SK-N-SH (cell line): ENCODE measurements around the gene TADA3. TPM values are rescaled to one million over a fixed set of nuclear protein-coding genes. Genes with fewer than 3 reads are reported as not detected.

ENCODE experiments used
- CTCF ChIA-PET: fragments of 300-600, 350-600 bp; formaldehyde crosslinking; extraction: SDS; loops from one replicate; lab custom pipeline; 2021; lab: Yijun Ruan, JAX
- POLR2A ChIA-PET: fragments of 350-600 bp; sonication (Branson Sonifier 250); formaldehyde crosslinking; extraction: SDS; loops from one replicate; lab custom pipeline; 2020; ENCODE audit warnings: antibody characterized with exemption, inconsistent platforms; lab: Yijun Ruan, JAX
- DNase-seq: peaks from one replicate; pipeline ENCODE4 v3.0.0; 2012
- H2AFZ ChIP-seq: fragments of 200-600 bp; sonication (generic); 2 replicates; pipeline ENCODE4 v1.8.1; 2016; ENCODE audit warnings: antibody characterized with exemption, mild to moderate bottlenecking, low read depth
- H3F3A ChIP-seq: fragments of 200-600 bp; sonication (generic); replicated peaks from 2 replicates; pipeline ENCODE3; 2016; ENCODE audit warnings: antibody characterized with exemption, mild to moderate bottlenecking; ENCODE audit not compliant: insufficient read depth
- H3K27ac ChIP-seq, 2 experiments: fragments of 200-500 bp in 1 of 2; fragments of 200-600 bp in 1 of 2; sonication (Bioruptor generic) in 1 of 2; sonication (generic), shearing (Covaris generic) in 1 of 2; 2 replicates each; pipeline versions ENCODE4 v1.5.1 to v1.6.1; 2014 to 2016; ENCODE audit warnings: low read depth in 2 of 2, inconsistent platforms in 1 of 2, low read length in 1 of 2, mild to moderate bottlenecking in 1 of 2, mixed read lengths in 1 of 2
- H3K27me3 ChIP-seq: fragments of 200-600 bp; sonication (generic), shearing (Covaris generic); 2 replicates; pipeline ENCODE4 v1.6.1; 2016; ENCODE audit warnings: mixed run types; ENCODE audit not compliant: insufficient read depth
- H3K36me3 ChIP-seq, 2 experiments: fragments of 200-500 bp in 1 of 2; fragments of 200-600 bp in 1 of 2; sonication (Bioruptor generic) in 1 of 2; sonication (generic) in 1 of 2; replicated peaks in 1 of 2; 2 replicates each; pipeline versions ENCODE3 to v1.5.1; 2014 to 2016; ENCODE audit warnings: low read length in 1 of 2, mild to moderate bottlenecking in 1 of 2; ENCODE audit not compliant: insufficient read depth in 2 of 2, control insufficient read depth in 1 of 2
- H3K4me1 ChIP-seq, 2 experiments: fragments of 200-500 bp in 1 of 2; fragments of 200-600 bp in 1 of 2; sonication (Bioruptor generic) in 1 of 2; sonication (generic), shearing (Covaris generic) in 1 of 2; 2 replicates each; pipeline versions ENCODE4 v1.5.1 to v1.6.1; 2014 to 2016; ENCODE audit warnings: low read depth in 1 of 2, low read length in 1 of 2, mixed run types in 1 of 2; ENCODE audit not compliant: insufficient read depth in 2 of 2, control insufficient read depth in 1 of 2
- H3K4me2 ChIP-seq: fragments of 200-600 bp; sonication (generic), shearing (Covaris generic); 2 replicates; pipeline ENCODE4 v1.6.1; 2017; ENCODE audit warnings: mixed run types
- H3K4me3 ChIP-seq, 2 experiments: fragments of 200-500 bp in 1 of 2; fragments of 200-600 bp in 1 of 2; sonication (Bioruptor generic) in 1 of 2; sonication (generic), shearing (Covaris generic) in 1 of 2; 2 replicates each; pipeline versions ENCODE4 v1.5.1 to v1.8.1; 2014 to 2016; ENCODE audit warnings: low read depth in 2 of 2, inconsistent platforms in 1 of 2, low read length in 1 of 2, mild to moderate bottlenecking in 1 of 2, mixed read lengths in 1 of 2, moderate library complexity in 1 of 2
- H3K79me2 ChIP-seq: fragments of 200-600 bp; sonication (generic); 2 replicates; pipeline ENCODE4 v1.8.1; 2017; ENCODE audit warnings: mild to moderate bottlenecking; ENCODE audit not compliant: insufficient read depth
- H3K9ac ChIP-seq: fragments of 200-600 bp; sonication (generic); 2 replicates; pipeline ENCODE4 v1.6.1; 2017; ENCODE audit warnings: mixed run types
- H3K9me2 ChIP-seq: fragments of 200-600 bp; sonication (generic); 2 replicates; pipeline ENCODE4 v1.6.1; 2017; ENCODE audit warnings: mixed run types
- H3K9me3 ChIP-seq: fragments of 200-600 bp; sonication (generic); 2 replicates; pipeline ENCODE4 v1.6.1; 2017; ENCODE audit warnings: mixed run types, mild to moderate bottlenecking, moderate library complexity
- H4K20me1 ChIP-seq: fragments of 200-600 bp; sonication (generic); 2 replicates; pipeline ENCODE4 v1.6.1; 2017; ENCODE audit warnings: mild to moderate bottlenecking, mixed run types; ENCODE audit not compliant: insufficient read depth
- EP300 ChIP-seq, 2 experiments: IDR thresholded peaks; 2 replicates each; pipeline versions ENCODE4 v1.4.0 to v1.6.1; 2012; ENCODE audit warnings: borderline replicate concordance in 1 of 2, low read depth in 1 of 2, low read length in 1 of 2
- FOSL2 ChIP-seq: IDR thresholded peaks from 2 replicates; pipeline ENCODE4 v1.4.0; 2012; ENCODE audit warnings: low read depth, mild to moderate bottlenecking, moderate library complexity, borderline replicate concordance
- FOXJ3 ChIP-seq: sonication (generic); formaldehyde crosslinking; IDR thresholded peaks from 2 replicates; pipeline ENCODE4 v1.5.1; 2020; ENCODE audit warnings: mild to moderate bottlenecking, missing genetic modification reagents
- JUND ChIP-seq: IDR thresholded peaks from 2 replicates; pipeline ENCODE4 v1.4.0; 2012
- MXI1 ChIP-seq: IDR thresholded peaks from 2 replicates; pipeline ENCODE4 v1.6.1; 2012; ENCODE audit warnings: mild to moderate bottlenecking, low read depth, low read length, improper control_type of control experiment
- NRF1 ChIP-seq: IDR thresholded peaks from 2 replicates; pipeline ENCODE4 v1.6.1; 2012; ENCODE audit warnings: low read depth, mild to moderate bottlenecking, low read length
- PBX3 ChIP-seq: IDR thresholded peaks from 2 replicates; pipeline ENCODE4; 2012
- POLR2AphosphoS5 ChIP-seq: IDR thresholded peaks from 2 replicates; pipeline ENCODE4 v1.6.1; 2012; ENCODE audit warnings: low read depth, low read length
- RAD21 ChIP-seq: IDR thresholded peaks from 2 replicates; pipeline ENCODE4 v1.6.1; 2012; ENCODE audit warnings: mild to moderate bottlenecking, low read length
- SIN3A ChIP-seq: IDR thresholded peaks from 2 replicates; pipeline ENCODE4 v1.6.1; 2012; ENCODE audit warnings: low read depth, mild to moderate bottlenecking, low read length, moderate library complexity, borderline replicate concordance
- SMC3 ChIP-seq: IDR thresholded peaks from 2 replicates; pipeline ENCODE4 v1.6.1; 2012; ENCODE audit warnings: low read depth, low read length, improper control_type of control experiment
- TCF12 ChIP-seq: IDR thresholded peaks from 2 replicates; pipeline ENCODE4 v1.4.0; 2012
- TEAD4 ChIP-seq: IDR thresholded peaks from 2 replicates; pipeline ENCODE4 v1.4.0; 2012; ENCODE audit warnings: mild to moderate bottlenecking, borderline replicate concordance; ENCODE audit not compliant: insufficient read depth
- ZBTB33 ChIP-seq: IDR thresholded peaks from 2 replicates; pipeline ENCODE4 v1.4.0; 2012; ENCODE audit warnings: low read depth, borderline replicate concordance
- WGBS: methylation state at CpG from one replicate; pipeline ENCODE4 v1.1.6; 2017; ENCODE audit warnings: low lambda C conversion rate; 5-methylcytosine and 5-hydroxymethylcytosine counted together
- polyA plus RNA-seq, 3 experiments: library from polyadenylated mRNA; depleted of rRNA; stranded (reverse); fragments of >200 nt; gene quantifications; 2 replicates each; pipeline ENCODE4 v1.2.3, GENCODE V29; 2012
- TF ChIP-seq, protein P1 (sequence below): IDR thresholded peaks from 2 replicates; pipeline ENCODE4 v1.4.0; 2012; ENCODE audit warnings: low read depth, borderline replicate concordance
- TF ChIP-seq, protein P2 (sequence below): fragments of 200-600 bp; sonication (generic); IDR thresholded peaks from 2 replicates; pipeline ENCODE4 v1.6.1; 2017; ENCODE audit warnings: antibody characterized with exemption, mild to moderate bottlenecking, moderate library complexity
- TF ChIP-seq, protein P3 (sequence below): fragments of 150-350 bp; IDR thresholded peaks from 2 replicates; pipeline ENCODE4 v1.6.1; 2016; ENCODE audit warnings: mild to moderate bottlenecking, low read depth, low read length

Gene TADA3
- polyA plus RNA-seq, 1 of the 3 experiments (the other 2 are of a cell fraction): 102 TPM

GRCh38 chr3:9808345-9809037 lies 16.2 kb upstream of the TADA3 start:
- Histone ChIP-seq H3K27me3 (no peaks in the 10 kb centered on the region), H2AFZ (no peak overlapping the region), H3K4me3 (no peak overlapping the region), H3K9me3 (no peaks in the 10 kb centered on the region), H3K9ac (no peak overlapping the region), H3K79me2 (0 out of 2 replicates have a peak, but pooled peaks cover 6% of the 10 kb centered on the region), H3K4me2 (no peak overlapping the region), H3K9me2 (no peaks in the 10 kb centered on the region), H3K27ac (peak overlapping the region; percentile 76 to 85), H3K4me1 (peaks cover 3 to 20% of the 10 kb centered on the region in 2 experiments; a peak in 1 of 4 replicates), H3K36me3 (peaks cover 33 to 46% of the 10 kb centered on the region in 2 experiments), H3F3A (peaks cover 42% of the 10 kb centered on the region), H4K20me1 (no peaks in the 10 kb centered on the region)
- DNase-seq: peak; percentile 72
- CTCF ChIA-PET: interaction anchor here (0.8 to 1.7 kb wide), 7 partner anchors 7 to 76 kb away, joined by 3 to 4 read pairs (median 3); partner anchors contain the start of gene ARPC4
- 88% methylated on average over 5 of the region's 7 CpGs for WGBS
- TF ChIP-seq POLR2AphosphoS5 (peak; percentile 5; the same call in 1 of the 2 replicates), MXI1 (no peak), NRF1 (no peak), RAD21 (peak; percentile 19; the same call in 1 of the 2 replicates), PBX3 (0 out of 2 replicates have a peak, but pooled peaks have one; percentile 19), TCF12 (peak; percentile 10; the same call in 1 of the 2 replicates), SMC3 (no peak)
- TF ChIP-seq, protein P1, sequence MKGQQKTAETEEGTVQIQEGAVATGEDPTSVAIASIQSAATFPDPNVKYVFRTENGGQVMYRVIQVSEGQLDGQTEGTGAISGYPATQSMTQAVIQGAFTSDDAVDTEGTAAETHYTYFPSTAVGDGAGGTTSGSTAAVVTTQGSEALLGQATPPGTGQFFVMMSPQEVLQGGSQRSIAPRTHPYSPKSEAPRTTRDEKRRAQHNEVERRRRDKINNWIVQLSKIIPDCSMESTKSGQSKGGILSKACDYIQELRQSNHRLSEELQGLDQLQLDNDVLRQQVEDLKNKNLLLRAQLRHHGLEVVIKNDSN: no peak
- TF ChIP-seq, protein P2, sequence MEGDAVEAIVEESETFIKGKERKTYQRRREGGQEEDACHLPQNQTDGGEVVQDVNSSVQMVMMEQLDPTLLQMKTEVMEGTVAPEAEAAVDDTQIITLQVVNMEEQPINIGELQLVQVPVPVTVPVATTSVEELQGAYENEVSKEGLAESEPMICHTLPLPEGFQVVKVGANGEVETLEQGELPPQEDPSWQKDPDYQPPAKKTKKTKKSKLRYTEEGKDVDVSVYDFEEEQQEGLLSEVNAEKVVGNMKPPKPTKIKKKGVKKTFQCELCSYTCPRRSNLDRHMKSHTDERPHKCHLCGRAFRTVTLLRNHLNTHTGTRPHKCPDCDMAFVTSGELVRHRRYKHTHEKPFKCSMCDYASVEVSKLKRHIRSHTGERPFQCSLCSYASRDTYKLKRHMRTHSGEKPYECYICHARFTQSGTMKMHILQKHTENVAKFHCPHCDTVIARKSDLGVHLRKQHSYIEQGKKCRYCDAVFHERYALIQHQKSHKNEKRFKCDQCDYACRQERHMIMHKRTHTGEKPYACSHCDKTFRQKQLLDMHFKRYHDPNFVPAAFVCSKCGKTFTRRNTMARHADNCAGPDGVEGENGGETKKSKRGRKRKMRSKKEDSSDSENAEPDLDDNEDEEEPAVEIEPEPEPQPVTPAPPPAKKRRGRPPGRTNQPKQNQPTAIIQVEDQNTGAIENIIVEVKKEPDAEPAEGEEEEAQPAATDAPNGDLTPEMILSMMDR: peak; percentile 46
- POLR2A ChIA-PET: interaction anchor here (1.0 kb wide), 1 partner anchor 16 kb away, joined by 3 read pairs; the partner anchor contains the start of gene TADA3

DNA sequence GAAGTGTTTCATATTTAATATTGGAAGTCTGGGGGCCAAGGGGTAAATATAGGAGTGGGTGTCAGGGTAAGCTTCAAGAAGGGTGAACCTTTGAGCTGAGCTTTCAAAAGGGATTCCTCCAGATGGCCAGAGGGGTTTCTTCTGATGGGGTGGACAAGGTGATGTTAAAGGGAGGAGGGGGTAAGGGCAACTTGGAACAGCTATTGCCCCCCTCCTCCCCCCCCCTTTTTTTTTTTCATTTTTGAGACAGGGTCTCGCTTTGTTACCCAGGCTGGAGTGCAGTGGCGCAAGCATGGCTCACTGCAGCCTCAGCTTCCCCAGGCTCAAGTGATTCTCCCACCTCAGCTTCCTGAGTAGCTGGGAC lies 15.7 kb upstream of the TADA3 start:
- Histone ChIP-seq H2AFZ (no peak overlapping the region), H3K27ac (peak overlapping the region in 1 of 2 experiments; percentile 76; a peak in 2 of 4 replicates), H3K4me2 (no peak overlapping the region), H3K79me2 (0 out of 2 replicates have a peak, but pooled peaks cover 6% of the 10 kb centered on the region), H4K20me1 (no peaks in the 10 kb centered on the region), H3F3A (peaks cover 42% of the 10 kb centered on the region), H3K27me3 (no peaks in the 10 kb centered on the region), H3K9me2 (no peaks in the 10 kb centered on the region), H3K9ac (no peak overlapping the region), H3K4me3 (no peak overlapping the region), H3K4me1 (peaks cover 3 to 20% of the 10 kb centered on the region in 2 experiments; a peak in 1 of 4 replicates), H3K36me3 (peaks cover 38 to 48% of the 10 kb centered on the region in 2 experiments), H3K9me3 (no peaks in the 10 kb centered on the region)
- DNase-seq: no peak
- POLR2A ChIA-PET: interaction anchor here (1.0 kb wide), 1 partner anchor 16 kb away, joined by 3 read pairs; the partner anchor contains the start of gene TADA3
- 100% methylated on average over 2 of the region's 2 CpGs for whole genome bisulfite sequencing
- CTCF ChIA-PET: interaction anchor here (0.9 to 1.7 kb wide), 4 partner anchors 13 to 42 kb away, joined by 3 to 4 read pairs (median 3); partner anchors contain the start of gene ARPC4
- no peak for TF ChIP-seq FOXJ3 (CRISPR knock-in tag)
- TF ChIP-seq EP300 (IDR thresholded peaks at IDR 0.05; ENCODE audit: borderline replicate concordance in 1 of 2, low read depth in 1 of 2, low read length in 1 of 2): no peak
- TF ChIP-seq SIN3A: no peak
- no peak for TF ChIP-seq ZBTB33
- TF ChIP-seq JUND: no peak
- TF ChIP-seq SMC3: no peak
- TF ChIP-seq RAD21: no peak
- TF ChIP-seq, protein P3, sequence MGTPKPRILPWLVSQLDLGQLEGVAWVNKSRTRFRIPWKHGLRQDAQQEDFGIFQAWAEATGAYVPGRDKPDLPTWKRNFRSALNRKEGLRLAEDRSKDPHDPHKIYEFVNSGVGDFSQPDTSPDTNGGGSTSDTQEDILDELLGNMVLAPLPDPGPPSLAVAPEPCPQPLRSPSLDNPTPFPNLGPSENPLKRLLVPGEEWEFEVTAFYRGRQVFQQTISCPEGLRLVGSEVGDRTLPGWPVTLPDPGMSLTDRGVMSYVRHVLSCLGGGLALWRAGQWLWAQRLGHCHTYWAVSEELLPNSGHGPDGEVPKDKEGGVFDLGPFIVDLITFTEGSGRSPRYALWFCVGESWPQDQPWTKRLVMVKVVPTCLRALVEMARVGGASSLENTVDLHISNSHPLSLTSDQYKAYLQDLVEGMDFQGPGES: no peak
- no peak for TF ChIP-seq FOSL2
- TF ChIP-seq TEAD4: no peak
